ENCODE measurements around the gene WDR6.

WDR6 gene

GRCh38 chr3:49015072-49015471 lies 7.9 kb downstream of the WDR6 start:
- no peak for DNase-seq (ENCODE audit: low read depth)
- TF ChIP-seq, protein P1, sequence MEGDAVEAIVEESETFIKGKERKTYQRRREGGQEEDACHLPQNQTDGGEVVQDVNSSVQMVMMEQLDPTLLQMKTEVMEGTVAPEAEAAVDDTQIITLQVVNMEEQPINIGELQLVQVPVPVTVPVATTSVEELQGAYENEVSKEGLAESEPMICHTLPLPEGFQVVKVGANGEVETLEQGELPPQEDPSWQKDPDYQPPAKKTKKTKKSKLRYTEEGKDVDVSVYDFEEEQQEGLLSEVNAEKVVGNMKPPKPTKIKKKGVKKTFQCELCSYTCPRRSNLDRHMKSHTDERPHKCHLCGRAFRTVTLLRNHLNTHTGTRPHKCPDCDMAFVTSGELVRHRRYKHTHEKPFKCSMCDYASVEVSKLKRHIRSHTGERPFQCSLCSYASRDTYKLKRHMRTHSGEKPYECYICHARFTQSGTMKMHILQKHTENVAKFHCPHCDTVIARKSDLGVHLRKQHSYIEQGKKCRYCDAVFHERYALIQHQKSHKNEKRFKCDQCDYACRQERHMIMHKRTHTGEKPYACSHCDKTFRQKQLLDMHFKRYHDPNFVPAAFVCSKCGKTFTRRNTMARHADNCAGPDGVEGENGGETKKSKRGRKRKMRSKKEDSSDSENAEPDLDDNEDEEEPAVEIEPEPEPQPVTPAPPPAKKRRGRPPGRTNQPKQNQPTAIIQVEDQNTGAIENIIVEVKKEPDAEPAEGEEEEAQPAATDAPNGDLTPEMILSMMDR (conservative IDR thresholded peaks at IDR 0.05; ENCODE audit: control insufficient read depth, insufficient read depth, low read depth, low read length): no peak
- no peak overlapping the region for H3K4me3 ChIP-seq (ENCODE audit: control insufficient read depth, low read depth, low read length)

GRCh38 chr3:49015765-49016164 lies 8.6 kb downstream of the WDR6 start:
- no peak overlapping the region for H3K4me3 ChIP-seq (ENCODE audit: control insufficient read depth, low read depth, low read length)
- TF ChIP-seq, protein P1 (conservative IDR thresholded peaks at IDR 0.05; ENCODE audit: control insufficient read depth, insufficient read depth, low read depth, low read length): no peak
- no peak for DNase-seq (ENCODE audit: low read depth)

GRCh38 chr3:49016414-49017228 lies 9.4 kb downstream of the WDR6 start:
- no peak overlapping the region for H3K4me3 ChIP-seq (ENCODE audit: control insufficient read depth, low read depth, low read length)
- no peak for DNase-seq (ENCODE audit: low read depth)
- TF ChIP-seq, protein P1 (conservative IDR thresholded peaks at IDR 0.05; ENCODE audit: control insufficient read depth, insufficient read depth, low read depth, low read length): no peak

- TF ChIP-seq, protein P1 (conservative IDR thresholded peaks at IDR 0.05; ENCODE audit: control insufficient read depth, insufficient read depth, low read depth, low read length): no peak
- no peak for DNase-seq (ENCODE audit: low read depth)
- H3K4me3 ChIP-seq (ENCODE audit: control insufficient read depth, low read depth, low read length): peak overlapping the region; percentile 74
Measured at GRCh38 chr3:49017229-49017970, 10.2 kb downstream of the WDR6 start.

DNA sequence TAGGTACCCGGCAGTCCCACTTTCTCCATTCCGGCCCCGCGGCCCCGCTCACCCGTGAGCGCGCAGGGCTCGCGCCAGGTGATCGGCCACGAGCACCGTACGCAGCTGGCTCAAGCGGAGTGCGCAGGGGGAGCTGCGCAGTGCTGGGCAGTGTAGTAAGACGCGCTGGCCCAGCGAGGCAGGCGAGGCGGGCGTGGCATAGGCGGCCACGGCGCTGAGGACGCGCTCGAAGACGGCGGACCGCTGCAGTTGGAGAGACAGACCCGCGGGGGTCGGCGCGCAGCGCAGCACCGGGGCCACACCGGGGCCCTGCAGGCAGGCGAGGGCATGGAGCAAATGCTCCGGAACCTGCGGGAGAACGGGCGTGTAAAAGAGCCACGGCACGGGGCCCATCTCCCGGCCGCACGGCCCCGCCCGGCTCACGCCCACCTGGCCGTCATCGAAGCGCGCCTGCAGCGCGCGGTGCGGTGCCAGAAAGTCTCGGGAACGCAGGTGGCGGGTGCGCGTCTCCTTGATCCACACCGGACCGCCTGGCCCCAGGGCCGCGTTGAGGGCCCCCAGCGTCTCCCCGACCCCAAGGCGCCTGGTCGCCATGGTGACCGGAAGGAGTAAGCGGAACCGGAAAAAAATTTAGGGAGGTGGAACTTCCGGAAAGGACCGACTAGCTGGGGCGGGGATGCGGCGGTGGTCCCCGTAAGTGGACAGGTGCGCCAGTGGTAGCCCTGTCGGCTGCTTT lies 10.9 kb downstream of the WDR6 start, which contains the start of gene DALRD3:
Gene DALRD3, minus strand, starts transcription at position 610 of the 736 bp plus-strand sequence. Its CDS starts 16 bp downstream, at position 594.
- peak within 1 kb of the TSS; percentile 74 for H3K4me3 ChIP-seq (ENCODE audit: control insufficient read depth, low read depth, low read length)
- TF ChIP-seq, protein P1 (conservative IDR thresholded peaks at IDR 0.05; ENCODE audit: control insufficient read depth, insufficient read depth, low read depth, low read length): no peak
- peak; percentile 42 for DNase-seq (ENCODE audit: low read depth)

GRCh38 chr3:49018707-49019006 lies 11.5 kb downstream of the WDR6 start:
- no peak for DNase-seq (ENCODE audit: low read depth)
- peak overlapping the region; percentile 74 for H3K4me3 ChIP-seq (ENCODE audit: control insufficient read depth, low read depth, low read length)

More at GRCh38 chr3:49018707-49019006, 11.5 kb downstream of the WDR6 start:
- TF ChIP-seq, protein P1 (conservative IDR thresholded peaks at IDR 0.05; ENCODE audit: control insufficient read depth, insufficient read depth, low read depth, low read length): no peak

Measured in fibroblast of mammary gland (primary cell).